H54 (cell line): ENCODE results near the gene GPHB5.

ENCODE experiments used
- DNase-seq: peaks from one replicate; pipeline ENCODE4 v3.0.0; 2011; ENCODE audit warnings: low spot score, mixed read lengths; ENCODE audit not compliant: insufficient read length
- FAIRE-seq: peaks from 3 replicates; lab custom pipeline; 2011; peaks lifted over from hg19 to GRCh38; lab: Jason Lieb, UNC
- POLR2A ChIP-seq: IDR thresholded peaks from 2 replicates; pipeline ENCODE4 v1.6.1; 2011; ENCODE audit warnings: low read depth, mild to moderate bottlenecking, low read length

GPHB5 gene

GRCh38 chr14:63301891-63302534 lies 16.7 kb downstream of the GPHB5 start:
- no peak for DNase-seq
- FAIRE-seq = no peak
- no peak for TF ChIP-seq POLR2A

GRCh38 chr14:63300854-63301253 lies 17.9 kb downstream of the GPHB5 start:
- DNase-seq (no peak), FAIRE-seq (no peak)
- no peak for TF ChIP-seq POLR2A

- FAIRE-seq (no peak), DNase-seq (no peak)
- no peak for TF ChIP-seq POLR2A
Observed at GRCh38 chr14:63299351-63300110, 19.2 kb downstream of the GPHB5 start.

- DNase-seq (no peak), FAIRE-seq (no peak)
- no peak for TF ChIP-seq POLR2A
Observed at GRCh38 chr14:63297372-63298063, 21.2 kb downstream of the GPHB5 start.

GRCh38 chr14:63296060-63296563 lies 22.6 kb downstream of the GPHB5 start:
- TF ChIP-seq POLR2A = no peak
- no peak for FAIRE-seq
- DNase-seq = no peak

- TF ChIP-seq POLR2A = no peak
- DNase-seq (no peak), FAIRE-seq (no peak)
Observed at GRCh38 chr14:63295231-63295685, 23.5 kb downstream of the GPHB5 start.

GRCh38 chr14:63292805-63293204 lies 25.9 kb downstream of the GPHB5 start:
- TF ChIP-seq POLR2A = no peak
- no peak for FAIRE-seq
- DNase-seq = no peak

GRCh38 chr14:63290741-63291430 lies 27.8 kb downstream of the GPHB5 start:
- FAIRE-seq (no peak), DNase-seq (no peak)
- no peak for TF ChIP-seq POLR2A

GRCh38 chr14:63288853-63289252 lies 29.9 kb downstream of the GPHB5 start:
- DNase-seq (no peak), FAIRE-seq (no peak)
- no peak for TF ChIP-seq POLR2A

GRCh38 chr14:63287666-63288483 lies 30.9 kb downstream of the GPHB5 start:
- FAIRE-seq = no peak
- no peak for TF ChIP-seq POLR2A
- DNase-seq = no peak

GRCh38 chr14:63286071-63286470 lies 32.7 kb downstream of the GPHB5 start:
- DNase-seq (no peak), FAIRE-seq (no peak)
- no peak for TF ChIP-seq POLR2A

- FAIRE-seq (no peak), DNase-seq (no peak)
- no peak for TF ChIP-seq POLR2A
Observed at GRCh38 chr14:63283884-63284248, 34.9 kb downstream of the GPHB5 start.
